ENCODE data around the gene FLT3LG. TPM values are rescaled to one million over a fixed set of nuclear protein-coding genes. Genes with fewer than 3 reads are reported as not detected.
"Not testable (repeated sequence)": the region's sequence is repeated elsewhere in the genome, so short reads cannot be mapped to it uniquely, and the experiment has no call there.

Gene FLT3LG
- total RNA-seq, 1 donor from 2014 or later, result 6.2 TPM

GRCh38 chr19:49461130-49461529 is 12.9 kb upstream of the FLT3LG start:
- DNase-seq (ENCODE audit: low spot score), result not testable (repeated sequence)

- no peak for DNase-seq (ENCODE audit: low spot score)
Observed at GRCh38 chr19:49461656-49462055, 12.4 kb upstream of the FLT3LG start.

GRCh38 chr19:49462492-49462891 is 11.5 kb upstream of the FLT3LG start:
- DNase-seq (ENCODE audit: low spot score), result no peak

- no peak for DNase-seq (ENCODE audit: low spot score)
Observed at GRCh38 chr19:49463960-49464740, 9.9 kb upstream of the FLT3LG start.

- DNase-seq (ENCODE audit: low spot score), result no peak
Observed at GRCh38 chr19:49465371-49465770, 8.6 kb upstream of the FLT3LG start.

- DNase-seq (ENCODE audit: low spot score), result no peak
Observed at GRCh38 chr19:49468199-49468598, 5.8 kb upstream of the FLT3LG start.

- no peak for DNase-seq (ENCODE audit: low spot score)
Observed at GRCh38 chr19:49468746-49469447, 5.1 kb upstream of the FLT3LG start.

GRCh38 chr19:49469828-49470614 is 4.0 kb upstream of the FLT3LG start:
- no peak for DNase-seq (ENCODE audit: low spot score)

- DNase-seq (ENCODE audit: low spot score), result no peak
Observed at GRCh38 chr19:49470615-49470978, 3.4 kb upstream of the FLT3LG start.

- DNase-seq (ENCODE audit: low spot score), result no peak
Observed at GRCh38 chr19:49472936-49473335, 1.1 kb upstream of the FLT3LG start.

- not testable (repeated sequence) for DNase-seq (ENCODE audit: low spot score)
Observed at GRCh38 chr19:49473501-49473867, 531 bp upstream of the FLT3LG start.

- no peak for DNase-seq (ENCODE audit: low spot score)
Observed at GRCh38 chr19:49474542-49474924, 518 bp downstream of the FLT3LG start.

GRCh38 chr19:49475191-49475917 is 1.3 kb downstream of the FLT3LG start:
- DNase-seq (ENCODE audit: low spot score), result no peak

GRCh38 chr19:49475995-49476880 is 2.2 kb downstream of the FLT3LG start:
- DNase-seq (ENCODE audit: low spot score), result no peak

GRCh38 chr19:49479975-49480628 is 6.1 kb downstream of the FLT3LG start:
- DNase-seq (ENCODE audit: low spot score), result no peak

GRCh38 chr19:49481020-49481683 is 7.1 kb downstream of the FLT3LG start:
- DNase-seq (ENCODE audit: low spot score), result no peak

GRCh38 chr19:49486232-49486631 is 12.2 kb downstream of the FLT3LG start:
- no peak for DNase-seq (ENCODE audit: low spot score)

- DNase-seq (ENCODE audit: low spot score), result no peak
Observed at GRCh38 chr19:49486710-49487276, 12.8 kb downstream of the FLT3LG start.
